Measurements from ENCODE around the gene RNASEH2A. TPM values are rescaled to one million over a fixed set of nuclear protein-coding genes. Genes with fewer than 3 reads are reported as not detected.

RNASEH2A gene
- total and polyA plus RNA-seq, 2 donors (not counting 1 experiment from before 2014, with no cell fraction given), result 14.5 to 18.9 TPM

DNA sequence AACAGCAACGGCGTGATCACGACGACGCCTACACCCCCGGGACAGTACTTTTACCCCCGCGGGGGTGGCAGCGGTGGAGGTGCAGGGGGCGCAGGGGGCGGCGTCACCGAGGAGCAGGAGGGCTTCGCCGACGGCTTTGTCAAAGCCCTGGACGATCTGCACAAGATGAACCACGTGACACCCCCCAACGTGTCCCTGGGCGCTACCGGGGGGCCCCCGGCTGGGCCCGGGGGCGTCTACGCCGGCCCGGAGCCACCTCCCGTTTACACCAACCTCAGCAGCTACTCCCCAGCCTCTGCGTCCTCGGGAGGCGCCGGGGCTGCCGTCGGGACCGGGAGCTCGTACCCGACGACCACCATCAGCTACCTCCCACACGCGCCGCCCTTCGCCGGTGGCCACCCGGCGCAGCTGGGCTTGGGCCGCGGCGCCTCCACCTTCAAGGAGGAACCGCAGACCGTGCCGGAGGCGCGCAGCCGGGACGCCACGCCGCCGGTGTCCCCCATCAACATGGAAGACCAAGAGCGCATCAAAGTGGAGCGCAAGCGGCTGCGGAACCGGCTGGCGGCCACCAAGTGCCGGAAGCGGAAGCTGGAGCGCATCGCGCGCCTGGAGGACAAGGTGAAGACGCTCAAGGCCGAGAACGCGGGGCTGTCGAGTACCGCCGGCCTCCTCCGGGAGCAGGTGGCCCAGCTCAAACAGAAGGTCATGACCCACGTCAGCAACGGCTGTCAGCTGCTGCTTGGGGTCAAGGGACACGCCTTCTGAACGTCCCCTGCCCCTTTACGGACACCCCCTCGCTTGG lies 14.1 kb upstream of the RNASEH2A start:
- Mint-ChIP-seq H3K4me3 (peak overlapping the region; percentile 97), H3K27me3 (no peaks in the 10 kb centered on the region), H3K4me1 (peaks cover 46% of the 10 kb centered on the region), H3K27ac (peak overlapping the region; percentile 99), H3K9me3 (ENCODE audit: insufficient read depth) (no peaks in the 10 kb centered on the region)
- DNase-seq (peak; percentile 87), ATAC-seq (ENCODE audit: low read depth) (no peak)
- H3K9me3 ChIP-seq (ENCODE audit: control extremely low read depth in 1 of 3, control insufficient read depth in 2 of 3, insufficient read depth in 1 of 3, low read length in 2 of 3), result no peaks in the 10 kb centered on the region
- peak overlapping the region; percentile 86 for H3K9ac ChIP-seq (ENCODE audit: low read length)
- H2AFZ ChIP-seq (ENCODE audit: insufficient read depth, low read depth, low read length, poor library complexity, severe bottlenecking), result no peak overlapping the region
- H3K36me3 ChIP-seq (replicated peaks in 1 of 2; ENCODE audit: control extremely low read depth in 1 of 2, control insufficient read depth in 1 of 2, extremely low read depth in 1 of 2, insufficient read depth in 2 of 2, low read length in 1 of 2), result peaks cover 0 to 4% of the 10 kb centered on the region in 2 experiments
- H4K20me1 ChIP-seq (ENCODE audit: control insufficient read depth, insufficient read depth, low read length, poor library complexity, severe bottlenecking), result peaks cover 19% of the 10 kb centered on the region
- peaks cover 25% of the 10 kb centered on the region for H3K79me2 ChIP-seq (ENCODE audit: control insufficient read depth, insufficient read depth, low read length)
- no peaks in the 10 kb centered on the region for H3K27me3 ChIP-seq (replicated peaks in 1 of 4; ENCODE audit: control extremely low read depth in 1 of 4, control insufficient read depth in 3 of 4, insufficient read depth in 4 of 4, low read length in 3 of 4)
- H3K4me3 ChIP-seq (ENCODE audit: control extremely low read depth in 1 of 5, extremely low read depth in 1 of 5, insufficient read depth in 1 of 5, low read depth in 2 of 5, low read length in 4 of 5), result peak overlapping the region; percentile 86 to 99 (median 97)
- peaks cover 41 to 57% of the 10 kb centered on the region in 2 donors for H3K4me1 ChIP-seq (ENCODE audit: control insufficient read depth in 2 of 2, insufficient read depth in 2 of 2, low read length in 2 of 2)
- WGBS (ENCODE audit: insufficient coverage), result under 1% methylated on average over 84 of the region's 84 CpGs
- intact Hi-C loops (cut with micrococcal nuclease), result loop anchor here (5.0 kb wide), 3 partner anchors 60 to 1045 kb away; partner anchors contain the start of genes TRIR, ZNF490 and ZNF791
- no peak for TF ChIP-seq EZH2 (IDR thresholded peaks at IDR 0.05; ENCODE audit: borderline replicate concordance, insufficient read depth, low read depth, low read length, poor library complexity, severe bottlenecking)
- TF ChIP-seq, protein P1, sequence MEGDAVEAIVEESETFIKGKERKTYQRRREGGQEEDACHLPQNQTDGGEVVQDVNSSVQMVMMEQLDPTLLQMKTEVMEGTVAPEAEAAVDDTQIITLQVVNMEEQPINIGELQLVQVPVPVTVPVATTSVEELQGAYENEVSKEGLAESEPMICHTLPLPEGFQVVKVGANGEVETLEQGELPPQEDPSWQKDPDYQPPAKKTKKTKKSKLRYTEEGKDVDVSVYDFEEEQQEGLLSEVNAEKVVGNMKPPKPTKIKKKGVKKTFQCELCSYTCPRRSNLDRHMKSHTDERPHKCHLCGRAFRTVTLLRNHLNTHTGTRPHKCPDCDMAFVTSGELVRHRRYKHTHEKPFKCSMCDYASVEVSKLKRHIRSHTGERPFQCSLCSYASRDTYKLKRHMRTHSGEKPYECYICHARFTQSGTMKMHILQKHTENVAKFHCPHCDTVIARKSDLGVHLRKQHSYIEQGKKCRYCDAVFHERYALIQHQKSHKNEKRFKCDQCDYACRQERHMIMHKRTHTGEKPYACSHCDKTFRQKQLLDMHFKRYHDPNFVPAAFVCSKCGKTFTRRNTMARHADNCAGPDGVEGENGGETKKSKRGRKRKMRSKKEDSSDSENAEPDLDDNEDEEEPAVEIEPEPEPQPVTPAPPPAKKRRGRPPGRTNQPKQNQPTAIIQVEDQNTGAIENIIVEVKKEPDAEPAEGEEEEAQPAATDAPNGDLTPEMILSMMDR (IDR thresholded peaks at IDR 0.05), result no peak
- CTCF ChIA-PET, result interaction anchor here (0.5 to 17.9 kb wide), 8 partner anchors 8 to 123 kb away, joined by 3 to 1147 read pairs (median 4); partner anchors contain the start of genes HOOK2 and RNASEH2A
- peak overlapping the region; percentile 91 for H3K4me2 ChIP-seq (replicated peaks; ENCODE audit: low read depth, low read length, poor library complexity, severe bottlenecking)
- POLR2A ChIA-PET, result interaction anchor here (0.7 to 6.8 kb wide), 17 partner anchors 8 to 375 kb away, joined by 3 to 233 read pairs (median 6); partner anchors contain the start of genes DHPS, GCDH, GET3 and HOOK2
- peak overlapping the region; percentile 95 to 97 for H3K27ac ChIP-seq (ENCODE audit: low read length in 2 of 2)
